Stimulated activated CD4-positive, alpha-beta T cell treated with anti-CD3 and anti-CD28 coated beads, Interleukin-1b, Interleukin-23, amount 100 ng/mL, for 4 hours (primary cell): ENCODE data around the gene TXNRD2.
A peak's percentile ranks its signal among the peaks of the same experiment; 100 is the strongest.

Source experiments
- DNase-seq, 2 donors: peaks; one replicate each; pipeline ENCODE4 v3.0.0-alpha.2; 2020; ENCODE audit warnings: low read depth in 2 of 2

The TXNRD2 gene

GRCh38 chr22:19966908-19967750 is 25.5 kb upstream of the TXNRD2 start:
- no peak for DNase-seq

- DNase-seq, result no peak
Observed at GRCh38 chr22:19965771-19966709, 24.4 kb upstream of the TXNRD2 start.

GRCh38 chr22:19964701-19965386 is 23.2 kb upstream of the TXNRD2 start:
- DNase-seq, result no peak

GRCh38 chr22:19963863-19964642 is 22.4 kb upstream of the TXNRD2 start:
- DNase-seq, result no peak

GRCh38 chr22:19962909-19963806 is 21.5 kb upstream of the TXNRD2 start:
- DNase-seq, result no peak

GRCh38 chr22:19962246-19962908 is 20.8 kb upstream of the TXNRD2 start:
- peak; percentile 37 to 59 for DNase-seq

GRCh38 chr22:19961868-19962245 is 20.2 kb upstream of the TXNRD2 start:
- DNase-seq, result no peak

- no peak for DNase-seq
Observed at GRCh38 chr22:19961201-19961580, 19.6 kb upstream of the TXNRD2 start.

- no peak for DNase-seq
Observed at GRCh38 chr22:19960491-19961200, 19.0 kb upstream of the TXNRD2 start.

GRCh38 chr22:19959587-19960490 is 18.2 kb upstream of the TXNRD2 start:
- no peak for DNase-seq

- DNase-seq, result no peak
Observed at GRCh38 chr22:19959043-19959586, 17.5 kb upstream of the TXNRD2 start.

GRCh38 chr22:19958083-19959042 is 16.7 kb upstream of the TXNRD2 start:
- no peak for DNase-seq

GRCh38 chr22:19957445-19957844 is 15.8 kb upstream of the TXNRD2 start:
- DNase-seq, result no peak

- DNase-seq, result no peak
Observed at GRCh38 chr22:19955241-19956128, 13.9 kb upstream of the TXNRD2 start.

- no peak for DNase-seq
Observed at GRCh38 chr22:19951346-19951745, 9.7 kb upstream of the TXNRD2 start.
